Brain microvascular endothelial cell (primary cell): ENCODE measurements around the gene DACH1.

Experiments used
- DNase-seq: peaks from one replicate; pipeline ENCODE4 v3.0.0-alpha.2; 2020
- H3K27ac ChIP-seq: fragments of 250-450 bp; sonication (Bioruptor Pico); 2 replicates; pipeline ENCODE4 v1.5.1; 2020; ENCODE audit warnings: mild to moderate bottlenecking, moderate library complexity
- H3K27me3 ChIP-seq: fragments of 250-450 bp; sonication (Bioruptor Pico); replicated peaks from 2 replicates; pipeline ENCODE4 v1.5.1; 2020; ENCODE audit warnings: mild to moderate bottlenecking
- H3K36me3 ChIP-seq: fragments of 250-450 bp; sonication (Bioruptor Pico); replicated peaks from 2 replicates; pipeline ENCODE4 v1.5.1; 2020; ENCODE audit warnings: mild to moderate bottlenecking
- H3K4me3 ChIP-seq: 2 replicates; pipeline ENCODE4 v1.5.1; 2011; ENCODE audit warnings: low read depth, mild to moderate bottlenecking, control low read depth, low read length, moderate library complexity
- in situ Hi-C: cut with HindIII; loops from 2 replicates; pipeline ENCODE4 v1.10.0; 2017; ENCODE audit warnings: low sequenced_read_pairs, low pct_ligation_motif_present
- TF ChIP-seq, protein P1 (sequence below): IDR thresholded peaks from 2 replicates; pipeline ENCODE4 v1.5.1; 2011; ENCODE audit warnings: low read depth, mild to moderate bottlenecking, moderate library complexity, low read length, control low read depth, inconsistent platforms; ENCODE audit errors: missing control alignments

Gene DACH1

GRCh38 chr13:71596116-71596515 lies 270.9 kb downstream of the DACH1 start:
- TF ChIP-seq, protein P1, sequence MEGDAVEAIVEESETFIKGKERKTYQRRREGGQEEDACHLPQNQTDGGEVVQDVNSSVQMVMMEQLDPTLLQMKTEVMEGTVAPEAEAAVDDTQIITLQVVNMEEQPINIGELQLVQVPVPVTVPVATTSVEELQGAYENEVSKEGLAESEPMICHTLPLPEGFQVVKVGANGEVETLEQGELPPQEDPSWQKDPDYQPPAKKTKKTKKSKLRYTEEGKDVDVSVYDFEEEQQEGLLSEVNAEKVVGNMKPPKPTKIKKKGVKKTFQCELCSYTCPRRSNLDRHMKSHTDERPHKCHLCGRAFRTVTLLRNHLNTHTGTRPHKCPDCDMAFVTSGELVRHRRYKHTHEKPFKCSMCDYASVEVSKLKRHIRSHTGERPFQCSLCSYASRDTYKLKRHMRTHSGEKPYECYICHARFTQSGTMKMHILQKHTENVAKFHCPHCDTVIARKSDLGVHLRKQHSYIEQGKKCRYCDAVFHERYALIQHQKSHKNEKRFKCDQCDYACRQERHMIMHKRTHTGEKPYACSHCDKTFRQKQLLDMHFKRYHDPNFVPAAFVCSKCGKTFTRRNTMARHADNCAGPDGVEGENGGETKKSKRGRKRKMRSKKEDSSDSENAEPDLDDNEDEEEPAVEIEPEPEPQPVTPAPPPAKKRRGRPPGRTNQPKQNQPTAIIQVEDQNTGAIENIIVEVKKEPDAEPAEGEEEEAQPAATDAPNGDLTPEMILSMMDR: no peak
- in situ Hi-C loops: no loop called here
- Histone ChIP-seq H3K4me3 (no peak overlapping the region), H3K27me3 (no peaks in the 10 kb centered on the region), H3K36me3 (no peaks in the 10 kb centered on the region), H3K27ac (no peak overlapping the region)
- DNase-seq: no peak

DNA sequence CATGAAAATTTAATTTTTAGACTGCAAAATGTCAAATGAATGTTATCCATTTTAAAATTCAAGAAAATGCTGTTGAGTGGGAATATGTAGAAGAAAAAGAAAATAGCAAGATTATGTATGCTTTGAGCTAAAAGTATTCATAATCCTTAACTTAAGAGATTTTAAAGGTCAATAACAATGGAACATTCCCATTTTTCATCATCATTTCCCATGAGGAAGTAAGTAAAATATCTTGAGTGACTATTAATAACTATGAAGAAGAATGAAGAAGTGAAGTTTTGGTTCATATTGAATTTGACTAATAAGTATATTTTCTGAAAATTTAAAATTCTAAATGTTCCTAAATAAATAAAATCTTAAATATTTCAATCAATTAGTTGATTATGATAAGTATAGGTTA lies 273.4 kb downstream of the DACH1 start:
- Histone ChIP-seq H3K4me3 (no peak overlapping the region), H3K27ac (no peak overlapping the region), H3K36me3 (no peaks in the 10 kb centered on the region), H3K27me3 (no peaks in the 10 kb centered on the region)
- TF ChIP-seq, protein P1: no peak
- in situ Hi-C loops: no loop called here
- no peak for DNase-seq

- DNase-seq: no peak
- in situ Hi-C loops: no loop called here
- TF ChIP-seq, protein P1: no peak
These were observed 275.6 kb downstream of the DACH1 start for GRCh38 chr13:71591374-71591773.

DNA sequence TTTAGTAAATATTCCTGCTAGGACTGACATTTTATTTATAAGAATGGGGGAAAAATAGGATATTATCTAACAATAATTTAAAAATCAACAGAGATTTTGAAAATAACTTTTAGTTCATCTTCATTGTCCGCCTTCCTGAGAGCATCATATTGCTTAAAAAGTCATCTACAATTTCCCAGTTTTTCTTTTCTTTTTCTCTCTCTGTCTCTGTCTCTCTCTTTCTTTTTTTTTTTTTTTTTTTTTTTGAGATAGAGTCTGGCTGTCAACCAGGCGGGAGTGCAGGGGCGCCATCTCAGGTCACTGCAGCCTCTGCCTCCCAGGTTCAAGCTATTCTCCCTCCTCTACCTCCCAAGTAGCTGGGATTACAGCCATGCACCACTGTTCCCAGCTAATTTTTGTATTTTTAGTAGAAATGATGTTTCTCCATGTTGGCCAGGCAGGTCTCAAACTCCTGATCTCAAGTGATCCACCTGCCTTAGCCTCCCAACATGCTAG lies 276.3 kb downstream of the DACH1 start:
- TF ChIP-seq, protein P1: no peak
- Histone ChIP-seq H3K27me3 (no peaks in the 10 kb centered on the region), H3K4me3 (no peak overlapping the region), H3K27ac (no peak overlapping the region), H3K36me3 (no peaks in the 10 kb centered on the region)
- DNase-seq: no peak
- in situ Hi-C loops: no loop called here

More at GRCh38 chr13:71591374-71591773, 275.6 kb downstream of the DACH1 start:
- no peak overlapping the region for H3K27ac ChIP-seq
- no peaks in the 10 kb centered on the region for H3K27me3 ChIP-seq
- H3K36me3 ChIP-seq: no peaks in the 10 kb centered on the region
- H3K4me3 ChIP-seq: no peak overlapping the region

GRCh38 chr13:71589032-71589431 lies 278.0 kb downstream of the DACH1 start:
- DNase-seq: no peak
- H3K27me3 ChIP-seq: no peaks in the 10 kb centered on the region
- H3K36me3 ChIP-seq: no peaks in the 10 kb centered on the region
- no peak overlapping the region for H3K4me3 ChIP-seq
- TF ChIP-seq, protein P1: no peak
- H3K27ac ChIP-seq: no peak overlapping the region
- in situ Hi-C loops: no loop called here

- Histone ChIP-seq H3K36me3 (no peaks in the 10 kb centered on the region), H3K27me3 (no peaks in the 10 kb centered on the region), H3K4me3 (no peak overlapping the region), H3K27ac (no peak overlapping the region)
- DNase-seq: no peak
- TF ChIP-seq, protein P1: no peak
- in situ Hi-C loops: no loop called here
These were observed 279.2 kb downstream of the DACH1 start for GRCh38 chr13:71587817-71588216.
